Left kidney (tissue), 8 donors: ENCODE data around the gene TMEM108. TPM values are rescaled to one million over a fixed set of nuclear protein-coding genes. Genes with fewer than 3 reads are reported as not detected.
A peak's percentile ranks its signal among the peaks of the same experiment; 100 is the strongest.
"Not testable (repeated sequence)": the region's sequence is repeated elsewhere in the genome, so short reads cannot be mapped to it uniquely, and the experiment has no call there.

ENCODE experiments used
- DNase-seq: peaks from one replicate; pipeline ENCODE4 v3.0.0-alpha.2; 2013
- long read RNA-seq, 8 donors: transcript quantifications; one replicate each; lab custom pipeline, GENCODE V29; 2026
- polyA plus RNA-seq: library from polyadenylated mRNA; unstranded; fragments of 120-200 nt; gene quantifications from one replicate; pipeline ENCODE4 v1.2.1, GENCODE V29; 2013; ENCODE audit not compliant: insufficient read length

TMEM108 gene
- polyA plus RNA-seq: 1.6 TPM
- long read RNA-seq, donor 1, partial matches to known transcripts: 0 of 3 reads
- long read RNA-seq, donor 1, other reads (novel, unspliced or antisense): 0 of 3 reads
- long read RNA-seq, donor 2: 0 reads
- long read RNA-seq, donor 3: 0 reads
- long read RNA-seq, donor 4: 0 reads
- long read RNA-seq, donor 5, partial matches to known transcripts: 0 of 2 reads
- long read RNA-seq, donor 5, other reads (novel, unspliced or antisense): 0 of 2 reads
- long read RNA-seq, donor 6, partial matches to known transcripts: 0 of 3 reads
- long read RNA-seq, donor 6, other reads (novel, unspliced or antisense): 0 of 3 reads
- long read RNA-seq, donor 7, partial matches to known transcripts: 0 of 4 reads
- long read RNA-seq, donor 7, other reads (novel, unspliced or antisense): 0 of 4 reads
- long read RNA-seq, donor 8: 0 reads

- DNase-seq: peak; percentile 82
These were observed at the start of gene TMEM108 for GRCh38 chr3:133038089-133038730. TMEM108 (plus strand) TSS chr3:133038391.

GRCh38 chr3:132995971-132996370 is 42.2 kb upstream of the TMEM108 start:
- no peak for DNase-seq

- DNase-seq: no peak
These were observed 40.6 kb upstream of the TMEM108 start for GRCh38 chr3:132997404-132998185.

GRCh38 chr3:133005032-133005431 is 33.2 kb upstream of the TMEM108 start:
- not testable (repeated sequence) for DNase-seq

- DNase-seq: no peak
These were observed 30.6 kb upstream of the TMEM108 start for GRCh38 chr3:133007601-133008000.

GRCh38 chr3:133014325-133014724 is 23.9 kb upstream of the TMEM108 start:
- DNase-seq: no peak

- not testable (repeated sequence) for DNase-seq
These were observed 22.6 kb upstream of the TMEM108 start for GRCh38 chr3:133015573-133015972.

GRCh38 chr3:133016838-133017309 is 21.3 kb upstream of the TMEM108 start:
- no peak for DNase-seq

GRCh38 chr3:133018921-133019320 is 19.3 kb upstream of the TMEM108 start:
- no peak for DNase-seq

GRCh38 chr3:133021206-133021605 is 17.0 kb upstream of the TMEM108 start:
- no peak for DNase-seq

- DNase-seq: no peak
These were observed 14.8 kb upstream of the TMEM108 start for GRCh38 chr3:133023362-133023761.

GRCh38 chr3:133025546-133025945 is 12.6 kb upstream of the TMEM108 start:
- no peak for DNase-seq

GRCh38 chr3:133032301-133032700 is 5.9 kb upstream of the TMEM108 start:
- DNase-seq: no peak

GRCh38 chr3:133037436-133037835 is 755 bp upstream of the TMEM108 start:
- no peak for DNase-seq

- DNase-seq: no peak
These were observed 662 bp downstream of the TMEM108 start for GRCh38 chr3:133038731-133039375.

GRCh38 chr3:133040696-133041523 is 2.7 kb downstream of the TMEM108 start:
- DNase-seq: peak; percentile 89

- DNase-seq: no peak
These were observed 3.3 kb downstream of the TMEM108 start for GRCh38 chr3:133041524-133041829.

GRCh38 chr3:133042778-133043177 is 4.6 kb downstream of the TMEM108 start:
- DNase-seq: no peak

- DNase-seq: no peak
These were observed 9.8 kb downstream of the TMEM108 start for GRCh38 chr3:133047980-133048379.

- DNase-seq: no peak
These were observed 11.3 kb downstream of the TMEM108 start for GRCh38 chr3:133049491-133049890.

GRCh38 chr3:133050891-133051290 is 12.7 kb downstream of the TMEM108 start:
- DNase-seq: no peak
